ENCODE measurements around the gene RRP7A. TPM values are rescaled to one million over a fixed set of nuclear protein-coding genes. Genes with fewer than 3 reads are reported as not detected.

Gene RRP7A
- total and polyA plus RNA-seq, 4 donors, result 8.6 to 12.1 (median 10.3) TPM

DNA sequence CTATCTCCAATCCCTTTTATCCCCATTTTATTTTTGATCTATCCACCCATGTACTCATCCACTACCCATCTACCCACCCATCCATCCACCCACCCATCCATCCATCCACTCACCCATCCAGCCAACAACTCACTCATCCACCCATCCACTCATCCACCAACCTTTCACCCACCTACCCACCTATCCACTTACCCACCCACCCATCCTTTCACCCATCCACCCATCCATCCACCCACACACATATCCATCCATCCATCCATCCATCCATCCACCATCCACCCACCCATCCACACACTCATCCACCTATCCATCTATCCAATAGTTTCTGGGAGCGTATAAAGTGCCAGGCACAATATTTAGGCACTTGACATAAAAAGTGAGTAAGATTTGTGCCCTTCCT is 48.2 kb downstream of the RRP7A start:
- H3K27ac ChIP-seq (ENCODE audit: low read depth in 1 of 2, low read length in 2 of 2), result no peak overlapping the region
- no peak overlapping the region for H3K9ac ChIP-seq (ENCODE audit: low read depth in 1 of 2, low read length in 2 of 2)
- no peak overlapping the region for H3K4me3 ChIP-seq (ENCODE audit: low read depth in 1 of 3, low read length in 3 of 3)
- 81% methylated on average over 1 of the region's 1 CpG for WGBS
- H3K36me3 ChIP-seq (ENCODE audit: control insufficient read depth in 4 of 4, insufficient read depth in 3 of 4, low read depth in 1 of 4, low read length in 3 of 4), result no peaks in the 10 kb centered on the region
- TF ChIP-seq, protein P1, sequence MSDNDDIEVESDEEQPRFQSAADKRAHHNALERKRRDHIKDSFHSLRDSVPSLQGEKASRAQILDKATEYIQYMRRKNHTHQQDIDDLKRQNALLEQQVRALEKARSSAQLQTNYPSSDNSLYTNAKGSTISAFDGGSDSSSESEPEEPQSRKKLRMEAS (IDR thresholded peaks at IDR 0.05), result no peak
- TF ChIP-seq FOXA1 (IDR thresholded peaks at IDR 0.05), result no peak
- TF ChIP-seq, protein P2, sequence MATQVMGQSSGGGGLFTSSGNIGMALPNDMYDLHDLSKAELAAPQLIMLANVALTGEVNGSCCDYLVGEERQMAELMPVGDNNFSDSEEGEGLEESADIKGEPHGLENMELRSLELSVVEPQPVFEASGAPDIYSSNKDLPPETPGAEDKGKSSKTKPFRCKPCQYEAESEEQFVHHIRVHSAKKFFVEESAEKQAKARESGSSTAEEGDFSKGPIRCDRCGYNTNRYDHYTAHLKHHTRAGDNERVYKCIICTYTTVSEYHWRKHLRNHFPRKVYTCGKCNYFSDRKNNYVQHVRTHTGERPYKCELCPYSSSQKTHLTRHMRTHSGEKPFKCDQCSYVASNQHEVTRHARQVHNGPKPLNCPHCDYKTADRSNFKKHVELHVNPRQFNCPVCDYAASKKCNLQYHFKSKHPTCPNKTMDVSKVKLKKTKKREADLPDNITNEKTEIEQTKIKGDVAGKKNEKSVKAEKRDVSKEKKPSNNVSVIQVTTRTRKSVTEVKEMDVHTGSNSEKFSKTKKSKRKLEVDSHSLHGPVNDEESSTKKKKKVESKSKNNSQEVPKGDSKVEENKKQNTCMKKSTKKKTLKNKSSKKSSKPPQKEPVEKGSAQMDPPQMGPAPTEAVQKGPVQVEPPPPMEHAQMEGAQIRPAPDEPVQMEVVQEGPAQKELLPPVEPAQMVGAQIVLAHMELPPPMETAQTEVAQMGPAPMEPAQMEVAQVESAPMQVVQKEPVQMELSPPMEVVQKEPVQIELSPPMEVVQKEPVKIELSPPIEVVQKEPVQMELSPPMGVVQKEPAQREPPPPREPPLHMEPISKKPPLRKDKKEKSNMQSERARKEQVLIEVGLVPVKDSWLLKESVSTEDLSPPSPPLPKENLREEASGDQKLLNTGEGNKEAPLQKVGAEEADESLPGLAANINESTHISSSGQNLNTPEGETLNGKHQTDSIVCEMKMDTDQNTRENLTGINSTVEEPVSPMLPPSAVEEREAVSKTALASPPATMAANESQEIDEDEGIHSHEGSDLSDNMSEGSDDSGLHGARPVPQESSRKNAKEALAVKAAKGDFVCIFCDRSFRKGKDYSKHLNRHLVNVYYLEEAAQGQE (IDR thresholded peaks at IDR 0.05), result no peak
- no peak for TF ChIP-seq GABPA (IDR thresholded peaks at IDR 0.05 in 1 of 2, conservative IDR thresholded peaks at IDR 0.05 in 1 of 2)
- TF ChIP-seq, protein P3, sequence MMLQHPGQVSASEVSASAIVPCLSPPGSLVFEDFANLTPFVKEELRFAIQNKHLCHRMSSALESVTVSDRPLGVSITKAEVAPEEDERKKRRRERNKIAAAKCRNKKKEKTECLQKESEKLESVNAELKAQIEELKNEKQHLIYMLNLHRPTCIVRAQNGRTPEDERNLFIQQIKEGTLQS (IDR thresholded peaks at IDR 0.05), result no peak
- no peak for TF ChIP-seq TAF1 (conservative IDR thresholded peaks at IDR 0.05)
- TF ChIP-seq FOXA2 (IDR thresholded peaks at IDR 0.05), result no peak
- TF ChIP-seq HNF4G (IDR thresholded peaks at IDR 0.05), result no peak
- no peaks in the 10 kb centered on the region for H3K4me1 ChIP-seq (ENCODE audit: control insufficient read depth in 4 of 4, insufficient read depth in 4 of 4, low read length in 3 of 4)
- H3K27me3 ChIP-seq (ENCODE audit: control insufficient read depth in 4 of 4, insufficient read depth in 4 of 4, low read length in 3 of 4), result no peaks in the 10 kb centered on the region
- no peak for DNase-seq (ENCODE audit: low spot score)
- no peaks in the 10 kb centered on the region for H3K9me3 ChIP-seq (ENCODE audit: control insufficient read depth in 4 of 4, low read length in 3 of 4)

DNA sequence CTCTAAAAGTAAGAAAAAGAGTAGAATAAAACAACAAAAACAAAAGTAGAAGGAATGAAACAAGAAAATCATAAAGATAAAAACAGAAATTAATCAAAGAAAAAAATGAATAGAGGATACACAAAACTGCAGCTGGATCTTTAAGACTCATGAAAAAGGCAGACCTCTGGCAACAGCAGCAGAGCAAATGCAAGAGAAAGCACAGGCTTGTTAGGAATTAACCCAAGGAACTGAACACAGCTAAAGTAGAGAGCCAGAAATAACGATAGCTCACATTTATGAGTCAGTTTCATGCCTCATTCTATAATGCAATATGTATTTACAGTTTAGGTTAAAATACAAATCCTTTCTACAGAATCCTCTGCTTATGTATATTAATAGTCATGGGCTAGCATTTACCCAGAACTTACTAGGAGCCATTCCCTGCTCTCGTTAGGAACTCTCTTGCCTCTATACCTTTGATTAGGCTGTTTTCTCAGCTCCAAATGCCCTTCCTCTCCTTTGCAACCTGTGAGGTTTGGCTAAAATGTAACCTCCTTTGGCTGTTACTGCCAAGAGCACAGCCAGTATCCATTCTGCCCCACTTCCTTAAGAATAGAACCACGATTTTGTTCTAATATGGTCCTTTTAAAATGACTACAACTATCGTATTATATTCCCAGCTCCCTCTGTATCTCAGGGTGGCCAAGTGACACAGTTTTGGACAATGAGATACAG is 49.1 kb downstream of the RRP7A start:
- TF ChIP-seq GABPA (IDR thresholded peaks at IDR 0.05 in 1 of 2, conservative IDR thresholded peaks at IDR 0.05 in 1 of 2), result no peak
- no peak for TF ChIP-seq HNF4G (IDR thresholded peaks at IDR 0.05)
- TF ChIP-seq, protein P3 (IDR thresholded peaks at IDR 0.05), result no peak
- no peak for TF ChIP-seq RXRA (IDR thresholded peaks at IDR 0.05)
- TF ChIP-seq, protein P2 (IDR thresholded peaks at IDR 0.05), result no peak
- TF ChIP-seq, protein P1 (IDR thresholded peaks at IDR 0.05), result no peak
- Histone ChIP-seq H3K27ac (ENCODE audit: low read depth in 1 of 2, low read length in 2 of 2) (no peak overlapping the region), H3K4me3 (ENCODE audit: low read depth in 1 of 3, low read length in 3 of 3) (no peak overlapping the region), H3K36me3 (ENCODE audit: control insufficient read depth in 4 of 4, insufficient read depth in 3 of 4, low read depth in 1 of 4, low read length in 3 of 4) (no peaks in the 10 kb centered on the region), H3K9me3 (ENCODE audit: control insufficient read depth in 4 of 4, low read length in 3 of 4) (no peaks in the 10 kb centered on the region), H3K27me3 (ENCODE audit: control insufficient read depth in 4 of 4, insufficient read depth in 4 of 4, low read length in 3 of 4) (no peaks in the 10 kb centered on the region), H3K9ac (ENCODE audit: low read depth in 1 of 2, low read length in 2 of 2) (no peak overlapping the region), H3K4me1 (ENCODE audit: control insufficient read depth in 4 of 4, insufficient read depth in 4 of 4, low read length in 3 of 4) (no peaks in the 10 kb centered on the region)
- 55% methylated on average over 4 of the region's 4 CpGs for WGBS
- no peak for DNase-seq (ENCODE audit: low spot score)
